HepG2 (cell line): Measurements from ENCODE around the gene SLAMF6. TPM values are rescaled to one million over a fixed set of nuclear protein-coding genes. Genes with fewer than 3 reads are reported as not detected.

Experiments
- NCOR1 ChIP-seq: fragments of 200-600 bp; sonication (generic); IDR thresholded peaks from 2 replicates; pipeline ENCODE4 v1.7.0; 2017; ENCODE audit warnings: antibody characterized with exemption, low read length, borderline replicate concordance
- PHF5A ChIP-seq: IDR thresholded peaks from one replicate; pipeline ENCODE4 v1.6.1; 2018; ENCODE audit warnings: low read depth, missing genetic modification reagents; ENCODE audit not compliant: unreplicated experiment
- RFXAP ChIP-seq: sonication (generic); formaldehyde crosslinking; IDR thresholded peaks from 2 replicates; pipeline ENCODE4 v1.4.0; 2020; ENCODE audit warnings: missing genetic modification reagents, borderline replicate concordance
- TGIF2 ChIP-seq: IDR thresholded peaks from 2 replicates; pipeline ENCODE4 v1.6.1; 2016; ENCODE audit warnings: control low read depth, missing compliant biosample characterization
- YEATS2 ChIP-seq: sonication (generic); formaldehyde crosslinking; IDR thresholded peaks from 2 replicates; pipeline ENCODE4 v1.4.0; 2020; ENCODE audit warnings: missing genetic modification reagents, borderline replicate concordance
- ZNF230 ChIP-seq: sonication (generic); formaldehyde crosslinking; IDR thresholded peaks from 2 replicates; pipeline ENCODE4 v1.4.0; 2020; ENCODE audit warnings: mild to moderate bottlenecking, missing genetic modification reagents
- ZNF335 ChIP-seq: sonication (generic); formaldehyde crosslinking; IDR thresholded peaks from 2 replicates; pipeline ENCODE4 v1.4.0; 2020; ENCODE audit warnings: missing genetic modification reagents
- ZNF567 ChIP-seq: sonication (generic); formaldehyde crosslinking; IDR thresholded peaks from 2 replicates; pipeline ENCODE4 v1.8.1; 2023; ENCODE audit warnings: mild to moderate bottlenecking, missing genetic modification reagents, borderline replicate concordance
- polyA plus RNA-seq, 8 experiments: library from polyadenylated mRNA; depleted of rRNA in 3 of 8; stranded (reverse) in 7 of 8; unstranded in 1 of 8; fragments of >200 nt; fragmentation: Illumina TruSeq in 4 of 8; extraction: Trizol in 4 of 8; gene quantifications; 2 replicates each; pipeline versions ENCODE4 v1.2.1 to v1.2.3, GENCODE V29; 2011 to 2016; ENCODE audit warnings: low read depth in 4 of 8, missing spikeins in 1 of 8, mixed read lengths in 1 of 8; ENCODE audit not compliant: insufficient read depth in 1 of 8
- total RNA-seq, 5 experiments: library from RNA; depleted of rRNA; stranded (reverse); fragments of >200 nt; fragmentation: Illumina TruSeq; extraction: Trizol; gene quantifications; 2 replicates each; pipeline ENCODE4 v1.2.3, GENCODE V29; 2016; ENCODE audit warnings: low read depth in 1 of 5
- TF ChIP-seq, protein P1 (sequence below): IDR thresholded peaks from 2 replicates; pipeline ENCODE4 v1.4.0; 2020; ENCODE audit warnings: mild to moderate bottlenecking, missing genetic modification reagents
- TF ChIP-seq, protein P2 (sequence below): IDR thresholded peaks from 2 replicates; pipeline ENCODE4 v1.6.1; 2018; ENCODE audit warnings: missing genetic modification reagents, mild to moderate bottlenecking, missing compliant biosample characterization
- TF ChIP-seq, protein P3 (sequence below): sonication (generic); formaldehyde crosslinking; IDR thresholded peaks from 2 replicates; pipeline ENCODE4 v1.5.0; 2020; ENCODE audit warnings: missing genetic modification reagents

SLAMF6 gene
- total and polyA plus RNA-seq, 2 of the 13 experiments (the other 11 are each of a cell fraction or from before 2014, with no cell fraction given), result not detected

DNA sequence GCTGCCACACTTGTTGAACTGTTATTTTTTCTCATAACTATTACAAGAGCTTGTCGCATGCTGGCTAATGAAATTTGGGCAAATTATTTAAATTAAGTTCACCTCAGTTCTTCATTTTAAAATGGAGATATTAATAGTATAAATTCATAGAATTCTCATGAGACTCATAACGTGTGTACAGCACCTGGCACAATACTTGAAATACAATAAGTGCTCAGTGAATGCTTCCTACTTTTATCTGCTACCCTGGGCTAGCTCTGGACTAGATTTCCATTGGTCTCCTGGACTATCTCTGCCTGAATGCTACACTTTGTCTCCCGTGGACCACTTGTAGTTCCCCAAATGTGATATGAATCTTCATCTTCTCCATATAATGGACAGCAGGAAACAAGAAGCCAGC lies 919 bp downstream of the SLAMF6 start (continued):
- TF ChIP-seq, protein P1, sequence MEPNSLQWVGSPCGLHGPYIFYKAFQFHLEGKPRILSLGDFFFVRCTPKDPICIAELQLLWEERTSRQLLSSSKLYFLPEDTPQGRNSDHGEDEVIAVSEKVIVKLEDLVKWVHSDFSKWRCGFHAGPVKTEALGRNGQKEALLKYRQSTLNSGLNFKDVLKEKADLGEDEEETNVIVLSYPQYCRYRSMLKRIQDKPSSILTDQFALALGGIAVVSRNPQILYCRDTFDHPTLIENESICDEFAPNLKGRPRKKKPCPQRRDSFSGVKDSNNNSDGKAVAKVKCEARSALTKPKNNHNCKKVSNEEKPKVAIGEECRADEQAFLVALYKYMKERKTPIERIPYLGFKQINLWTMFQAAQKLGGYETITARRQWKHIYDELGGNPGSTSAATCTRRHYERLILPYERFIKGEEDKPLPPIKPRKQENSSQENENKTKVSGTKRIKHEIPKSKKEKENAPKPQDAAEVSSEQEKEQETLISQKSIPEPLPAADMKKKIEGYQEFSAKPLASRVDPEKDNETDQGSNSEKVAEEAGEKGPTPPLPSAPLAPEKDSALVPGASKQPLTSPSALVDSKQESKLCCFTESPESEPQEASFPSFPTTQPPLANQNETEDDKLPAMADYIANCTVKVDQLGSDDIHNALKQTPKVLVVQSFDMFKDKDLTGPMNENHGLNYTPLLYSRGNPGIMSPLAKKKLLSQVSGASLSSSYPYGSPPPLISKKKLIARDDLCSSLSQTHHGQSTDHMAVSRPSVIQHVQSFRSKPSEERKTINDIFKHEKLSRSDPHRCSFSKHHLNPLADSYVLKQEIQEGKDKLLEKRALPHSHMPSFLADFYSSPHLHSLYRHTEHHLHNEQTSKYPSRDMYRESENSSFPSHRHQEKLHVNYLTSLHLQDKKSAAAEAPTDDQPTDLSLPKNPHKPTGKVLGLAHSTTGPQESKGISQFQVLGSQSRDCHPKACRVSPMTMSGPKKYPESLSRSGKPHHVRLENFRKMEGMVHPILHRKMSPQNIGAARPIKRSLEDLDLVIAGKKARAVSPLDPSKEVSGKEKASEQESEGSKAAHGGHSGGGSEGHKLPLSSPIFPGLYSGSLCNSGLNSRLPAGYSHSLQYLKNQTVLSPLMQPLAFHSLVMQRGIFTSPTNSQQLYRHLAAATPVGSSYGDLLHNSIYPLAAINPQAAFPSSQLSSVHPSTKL, result no peak
- TF ChIP-seq TGIF2 (CRISPR knock-in tag), result no peak
- TF ChIP-seq PHF5A (CRISPR knock-in tag), result no peak
- TF ChIP-seq, protein P2, sequence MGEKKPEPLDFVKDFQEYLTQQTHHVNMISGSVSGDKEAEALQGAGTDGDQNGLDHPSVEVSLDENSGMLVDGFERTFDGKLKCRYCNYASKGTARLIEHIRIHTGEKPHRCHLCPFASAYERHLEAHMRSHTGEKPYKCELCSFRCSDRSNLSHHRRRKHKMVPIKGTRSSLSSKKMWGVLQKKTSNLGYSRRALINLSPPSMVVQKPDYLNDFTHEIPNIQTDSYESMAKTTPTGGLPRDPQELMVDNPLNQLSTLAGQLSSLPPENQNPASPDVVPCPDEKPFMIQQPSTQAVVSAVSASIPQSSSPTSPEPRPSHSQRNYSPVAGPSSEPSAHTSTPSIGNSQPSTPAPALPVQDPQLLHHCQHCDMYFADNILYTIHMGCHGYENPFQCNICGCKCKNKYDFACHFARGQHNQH (CRISPR knock-in tag), result no peak
- TF ChIP-seq, protein P3, sequence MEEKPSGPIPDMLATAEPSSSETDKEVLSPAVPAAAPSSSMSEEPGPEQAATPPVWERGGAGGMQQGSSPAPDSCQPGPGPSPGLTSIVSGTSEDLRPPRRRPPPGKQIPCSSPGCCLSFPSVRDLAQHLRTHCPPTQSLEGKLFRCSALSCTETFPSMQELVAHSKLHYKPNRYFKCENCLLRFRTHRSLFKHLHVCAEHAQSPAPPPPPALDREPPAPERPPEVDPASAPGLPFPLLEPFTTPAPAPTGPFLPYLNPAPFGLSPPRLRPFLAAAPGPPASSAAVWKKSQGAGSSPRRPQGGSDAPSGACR (CRISPR knock-in tag), result no peak
- TF ChIP-seq NCOR1, result no peak
- TF ChIP-seq ZNF567 (CRISPR knock-in tag), result no peak
- no peak for TF ChIP-seq ZNF335
- TF ChIP-seq YEATS2 (CRISPR knock-in tag), result no peak
- TF ChIP-seq ZNF230, result no peak
- TF ChIP-seq RFXAP (CRISPR knock-in tag), result no peak
